Upper lobe of left lung (tissue), 6 donors: ENCODE data around the gene KCP. TPM values are rescaled to one million over a fixed set of nuclear protein-coding genes. Genes with fewer than 3 reads are reported as not detected.

Source experiments
- ATAC-seq, 2 donors: fragments of 200-7000 bp; cut with Tn5 transposase; one replicate each; pipeline ENCODE4 v1.9.1; 2022; ENCODE audit warnings: mild to moderate bottlenecking in 2 of 2, moderate library complexity in 2 of 2; ENCODE audit not compliant: low FRiP score in 2 of 2
- DNase-seq, 2 donors: peaks; one replicate each; pipeline ENCODE4 v3.0.0-alpha.2; 2019 to 2020
- H3K27ac ChIP-seq, 4 donors: fragments of 200-600 bp; sonication (generic); one replicate each; pipeline ENCODE4 v1.5.1; 2016 to 2019
- H3K27me3 ChIP-seq, 4 donors: fragments of 200-600 bp; sonication (generic); one replicate each; pipeline ENCODE4 v1.5.1; 2017 to 2019
- H3K36me3 ChIP-seq, 4 donors: fragments of 200-600 bp; sonication (generic); one replicate each; pipeline ENCODE4 v1.5.1; 2016 to 2019
- H3K4me1 ChIP-seq, 4 donors: fragments of 200-600 bp; sonication (generic); one replicate each; pipeline ENCODE4 v1.5.1; 2018 to 2019
- H3K4me3 ChIP-seq, 4 donors: fragments of 200-600 bp; sonication (generic); one replicate each; pipeline ENCODE4 v1.5.1; 2017 to 2019; ENCODE audit warnings: mild to moderate bottlenecking in 2 of 4, moderate library complexity in 1 of 4
- H3K9me3 ChIP-seq, 4 donors: fragments of 200-600 bp; sonication (generic); one replicate each; pipeline ENCODE4 v1.5.1; 2018 to 2019
- EP300 ChIP-seq, 4 donors: sonication (generic); formaldehyde crosslinking; IDR thresholded peaks; one replicate each; pipeline ENCODE4 v1.5.1; 2017; ENCODE audit warnings: antibody characterized with exemption in 4 of 4, control low read depth in 2 of 4
- POLR2A ChIP-seq, 4 donors: fragments of 450-650 bp; IDR thresholded peaks; one replicate each; pipeline ENCODE4 v1.5.1; 2016 to 2017; ENCODE audit warnings: antibody characterized with exemption in 4 of 4, mild to moderate bottlenecking in 2 of 4
- POLR2AphosphoS5 ChIP-seq, 2 donors: sonication (generic); formaldehyde crosslinking; IDR thresholded peaks; one replicate each; pipeline ENCODE4 v1.5.1; 2017; ENCODE audit warnings: antibody characterized with exemption in 2 of 2
- WGBS, 2 donors: methylation state at CpG; one replicate each; pipeline ENCODE4 v1.1.5; 2017 to 2018; 5-methylcytosine and 5-hydroxymethylcytosine counted together
- total RNA-seq, 6 donors: library from RNA; depleted of rRNA in 4 of 6; stranded (reverse); fragments of >200 nt in 4 of 6; gene quantifications; one replicate each; pipeline versions ENCODE4 v1.1.0 to v1.2.1, GENCODE V29; 2016 to 2021
- TF ChIP-seq, protein P1 (sequence below), 6 experiments: fragments of 450-650 bp in 4 of 6; fragments of 200-600 bp in 2 of 6; sonication (generic) in 2 of 6; IDR thresholded peaks; one replicate each; pipeline ENCODE4 v1.5.1; 2016 to 2019; ENCODE audit warnings: antibody characterized with exemption in 6 of 6
- donor health status: DM: no; HTN: no; CAD: no; lungs with moderate emphysema.
- donor health status: DM: no; HTN: yes; CAD: no; lungs with severe emphysema.

Gene KCP
- total RNA-seq, 6 donors from 2014 or later, result 0.15 to 2.1 (median 1.1) TPM; not detected in 1

DNA sequence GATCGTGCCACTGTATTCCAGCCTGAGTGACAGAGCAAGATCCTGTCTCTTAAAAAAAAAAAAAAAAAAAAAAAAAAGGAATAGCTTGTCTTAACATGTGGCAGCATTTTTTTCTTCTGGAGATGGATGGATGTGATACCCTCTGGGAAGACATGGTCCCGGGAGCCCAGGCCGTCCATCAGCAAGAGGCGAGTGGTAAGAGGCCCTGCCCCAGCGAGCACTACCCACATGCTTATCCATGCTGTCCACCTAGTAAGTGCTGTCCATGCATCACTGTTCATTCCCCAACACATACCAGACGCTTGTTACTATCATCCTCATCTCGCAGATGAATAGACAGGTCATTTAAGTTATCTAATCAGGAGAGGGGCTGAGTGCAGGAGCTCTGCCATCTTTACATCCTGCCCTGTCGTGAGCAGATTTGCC lies 35.0 kb downstream of the KCP start:
- Histone ChIP-seq H3K36me3 (no peaks in the 10 kb centered on the region), H3K4me3 (no peak overlapping the region), H3K9me3 (no peaks in the 10 kb centered on the region), H3K4me1 (no peaks in the 10 kb centered on the region), H3K27ac (no peak overlapping the region), H3K27me3 (peaks cover 0 to 5% (median 0%) of the 10 kb centered on the region in 4 donors)
- ATAC-seq (no peak), DNase-seq (no peak)
- TF ChIP-seq POLR2A (IDR thresholded peaks at IDR 0.05) (no peak), EP300 (IDR thresholded peaks at IDR 0.05) (no peak), POLR2AphosphoS5 (IDR thresholded peaks at IDR 0.05) (no peak)
- TF ChIP-seq, protein P1, sequence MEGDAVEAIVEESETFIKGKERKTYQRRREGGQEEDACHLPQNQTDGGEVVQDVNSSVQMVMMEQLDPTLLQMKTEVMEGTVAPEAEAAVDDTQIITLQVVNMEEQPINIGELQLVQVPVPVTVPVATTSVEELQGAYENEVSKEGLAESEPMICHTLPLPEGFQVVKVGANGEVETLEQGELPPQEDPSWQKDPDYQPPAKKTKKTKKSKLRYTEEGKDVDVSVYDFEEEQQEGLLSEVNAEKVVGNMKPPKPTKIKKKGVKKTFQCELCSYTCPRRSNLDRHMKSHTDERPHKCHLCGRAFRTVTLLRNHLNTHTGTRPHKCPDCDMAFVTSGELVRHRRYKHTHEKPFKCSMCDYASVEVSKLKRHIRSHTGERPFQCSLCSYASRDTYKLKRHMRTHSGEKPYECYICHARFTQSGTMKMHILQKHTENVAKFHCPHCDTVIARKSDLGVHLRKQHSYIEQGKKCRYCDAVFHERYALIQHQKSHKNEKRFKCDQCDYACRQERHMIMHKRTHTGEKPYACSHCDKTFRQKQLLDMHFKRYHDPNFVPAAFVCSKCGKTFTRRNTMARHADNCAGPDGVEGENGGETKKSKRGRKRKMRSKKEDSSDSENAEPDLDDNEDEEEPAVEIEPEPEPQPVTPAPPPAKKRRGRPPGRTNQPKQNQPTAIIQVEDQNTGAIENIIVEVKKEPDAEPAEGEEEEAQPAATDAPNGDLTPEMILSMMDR (IDR thresholded peaks at IDR 0.05), result no peak
- WGBS, 2 donors, result 71 to 85% methylated on average over 8 of the region's 8 CpGs

DNA sequence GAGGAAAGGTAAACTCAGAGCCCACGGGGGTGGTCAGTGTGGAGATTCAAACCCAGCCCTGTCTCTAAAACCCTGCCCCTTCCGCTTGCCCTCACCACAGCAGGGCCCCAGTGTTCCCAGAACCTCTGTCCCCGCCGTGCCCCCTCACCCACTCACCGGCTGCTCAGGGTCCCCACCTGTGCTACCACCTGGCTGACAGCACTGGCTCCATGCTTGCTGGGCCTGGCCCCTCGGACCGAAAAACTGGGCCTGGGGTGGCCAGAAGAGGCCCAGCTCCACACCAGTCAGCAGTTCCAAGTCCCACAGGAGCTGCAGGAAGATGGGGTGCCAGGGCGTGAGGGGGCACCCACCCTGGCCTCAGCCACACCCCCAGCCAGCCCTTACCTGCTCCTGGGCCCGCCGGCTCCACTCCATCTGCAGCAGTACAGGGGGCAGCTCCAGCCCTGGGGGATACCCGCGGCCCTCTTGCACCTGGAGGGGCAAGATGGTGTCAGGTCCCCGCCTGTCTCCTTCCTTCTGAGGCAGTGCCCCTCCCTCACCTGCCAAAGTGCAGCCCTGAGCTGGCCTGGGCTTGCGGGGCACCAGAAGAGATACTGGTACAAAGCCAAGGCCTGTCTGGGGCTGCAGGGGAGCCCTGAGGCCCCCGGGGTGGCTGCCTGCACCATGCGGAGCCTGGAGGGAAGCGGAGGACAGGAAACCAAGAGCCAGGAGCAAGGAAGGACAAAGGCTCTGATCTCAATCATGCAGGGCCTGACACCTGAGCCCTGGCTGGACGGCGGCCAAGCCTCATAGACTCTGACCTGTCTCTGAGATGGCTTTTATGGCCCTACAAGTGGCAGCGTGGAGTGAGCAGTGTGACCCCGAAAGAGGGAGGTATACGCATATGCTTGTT lies 36.1 kb downstream of the KCP start:
- peak in 1 of 2 donors; percentile 72 for DNase-seq
- WGBS, 2 donors, result 78 to 79% methylated on average over 13 to 22 of the region's 22 CpGs

DNA sequence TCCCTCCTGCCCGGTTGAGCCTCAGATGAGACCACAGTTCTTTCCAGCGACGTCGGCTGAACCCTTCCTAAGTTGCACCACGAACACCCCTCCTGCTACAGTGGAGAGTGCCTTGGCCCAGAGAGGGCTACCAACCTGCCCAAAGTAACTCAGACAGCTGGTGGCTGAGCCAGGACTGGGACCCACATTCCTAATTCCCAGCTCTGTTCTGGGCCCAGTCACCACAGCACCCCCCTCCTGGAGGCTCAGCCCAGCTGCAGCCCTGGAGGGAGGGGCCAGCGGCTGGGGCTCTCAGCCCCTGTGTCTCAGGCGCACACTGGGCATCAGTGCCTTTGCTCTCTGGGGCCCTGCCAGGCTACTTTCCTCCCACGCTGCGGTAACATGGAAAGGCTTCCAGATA lies 37.3 kb downstream of the KCP start:
- Histone ChIP-seq H3K27ac (no peak overlapping the region), H3K36me3 (no peaks in the 10 kb centered on the region), H3K4me1 (peaks cover 17 to 20% (median 18%) of the 10 kb centered on the region in 4 donors), H3K27me3 (peaks cover 0 to 14% (median 3%) of the 10 kb centered on the region in 4 donors), H3K4me3 (no peak overlapping the region), H3K9me3 (no peaks in the 10 kb centered on the region)
- TF ChIP-seq POLR2A (IDR thresholded peaks at IDR 0.05) (no peak), POLR2AphosphoS5 (IDR thresholded peaks at IDR 0.05) (no peak), EP300 (IDR thresholded peaks at IDR 0.05) (no peak)
- TF ChIP-seq, protein P1 (IDR thresholded peaks at IDR 0.05), result no peak
- 81% methylated on average over 8 to 9 of the region's 9 CpGs for WGBS, 2 donors
- DNase-seq (peak in 1 of 2 donors; percentile 43), ATAC-seq (no peak)

More for the DNA sequence above, 36.1 kb downstream of the KCP start:
- Histone ChIP-seq H3K27ac (no peak overlapping the region), H3K27me3 (peaks cover 0 to 12% (median 3%) of the 10 kb centered on the region in 4 donors), H3K9me3 (no peaks in the 10 kb centered on the region), H3K4me1 (peaks cover 6 to 9% (median 7%) of the 10 kb centered on the region in 4 donors), H3K36me3 (no peaks in the 10 kb centered on the region), H3K4me3 (no peak overlapping the region)
- no peak for ATAC-seq
- TF ChIP-seq POLR2AphosphoS5 (IDR thresholded peaks at IDR 0.05) (no peak), POLR2A (IDR thresholded peaks at IDR 0.05) (no peak), EP300 (IDR thresholded peaks at IDR 0.05) (no peak)
- TF ChIP-seq, protein P1 (IDR thresholded peaks at IDR 0.05), result no peak

DNA sequence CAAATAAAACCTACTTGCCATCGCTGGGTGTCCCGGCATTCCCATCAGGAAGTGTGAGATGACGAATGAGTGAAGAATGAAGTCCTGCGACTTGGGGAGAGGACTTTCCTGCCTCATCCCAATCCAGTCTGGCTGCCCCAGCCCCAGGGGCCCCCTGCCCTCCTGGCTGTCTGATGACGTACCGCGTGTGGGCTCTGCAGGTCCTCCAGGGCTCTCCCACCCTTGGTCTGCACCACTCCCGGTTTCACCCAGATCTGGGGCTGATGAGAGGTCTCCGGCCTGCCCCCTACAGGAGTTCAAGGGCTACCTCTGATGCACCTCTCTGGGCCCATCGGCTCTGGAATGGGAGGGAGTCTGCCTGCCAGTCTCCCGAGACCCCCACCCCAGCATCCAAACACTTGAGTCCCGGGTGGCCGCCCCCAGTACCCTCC lies 38.1 kb downstream of the KCP start:
- no peak overlapping the region for H3K4me3 ChIP-seq
- WGBS, 2 donors, result 79 to 80% methylated on average over 4 to 13 of the region's 13 CpGs
- peak in 1 of 2 donors; percentile 45 for DNase-seq

More for the DNA sequence above, 38.1 kb downstream of the KCP start:
- no peak for TF ChIP-seq POLR2A (IDR thresholded peaks at IDR 0.05)
- TF ChIP-seq, protein P1 (IDR thresholded peaks at IDR 0.05), result no peak
- no peak for TF ChIP-seq EP300 (IDR thresholded peaks at IDR 0.05)
- no peak for TF ChIP-seq POLR2AphosphoS5 (IDR thresholded peaks at IDR 0.05)
- Histone ChIP-seq H3K27ac (no peak overlapping the region), H3K4me1 (peaks cover 17 to 22% (median 18%) of the 10 kb centered on the region in 4 donors), H3K9me3 (no peaks in the 10 kb centered on the region), H3K36me3 (no peaks in the 10 kb centered on the region), H3K27me3 (peaks cover 0 to 14% (median 3%) of the 10 kb centered on the region in 4 donors)
- no peak for ATAC-seq
